ENCODE measurements around the gene ERICH6B.
"Not testable (repeated sequence)": the region's sequence is repeated elsewhere in the genome, so short reads cannot be mapped to it uniquely, and the experiment has no call there.

The ERICH6B gene

DNA sequence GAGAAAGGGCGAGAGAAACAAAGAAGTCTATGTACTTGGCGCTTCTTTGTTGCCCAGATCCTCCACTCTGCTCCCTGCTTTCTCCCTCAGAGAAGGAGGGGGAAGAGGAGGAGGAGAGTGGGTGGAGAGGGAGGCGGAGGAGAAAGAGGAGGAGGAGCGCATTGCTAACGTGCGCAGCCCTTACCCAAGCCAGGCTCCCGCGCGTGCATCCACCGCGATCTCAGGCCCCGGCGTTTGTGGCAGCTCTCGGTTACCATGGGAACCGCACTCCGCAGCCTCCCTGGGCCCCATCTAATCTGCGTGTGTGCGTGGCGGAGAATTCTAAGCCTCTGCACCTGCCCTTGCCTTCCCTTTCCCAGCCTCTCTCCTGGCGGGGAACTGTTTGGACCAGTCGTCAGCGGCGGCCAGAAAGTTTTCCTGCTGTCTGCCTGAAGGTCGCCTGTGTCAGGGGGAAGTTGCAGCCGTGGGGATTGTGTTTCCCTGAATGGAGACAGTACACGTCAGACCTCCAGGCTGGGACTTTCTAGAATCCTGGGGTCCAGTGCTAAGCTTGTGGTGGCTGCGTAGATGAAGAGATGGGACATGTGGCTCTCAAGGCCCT lies at the start of gene ERICH6B:
ERICH6B (minus strand) TSS at position 239 of the 601 bp plus-strand sequence. CDS start 18,734 bp downstream, outside the sequence.
- Histone ChIP-seq H3K9me3 (ENCODE audit: control insufficient read depth, insufficient read depth, low read depth, low read length) (no peaks in the 10 kb centered on the region), H3K36me3 (ENCODE audit: control insufficient read depth, insufficient read depth, low read length) (no peaks in the 10 kb centered on the region), H3K27me3 (ENCODE audit: control insufficient read depth, insufficient read depth, low read length) (peaks cover 24% of the 10 kb centered on the region), H3K27ac (ENCODE audit: low read depth, low read length) (no peak within 1 kb of the TSS), H3K4me1 (ENCODE audit: control insufficient read depth, insufficient read depth, low read length) (peaks cover 9% of the 10 kb centered on the region; the same call in 1 of the 2 replicates), H3K9ac (ENCODE audit: low read length) (no peak within 1 kb of the TSS), H3K4me3 (ENCODE audit: low read depth, low read length) (peak within 1 kb of the TSS; percentile 59)

GRCh38 chr13:45662903-45663302 lies 47.4 kb upstream of the ERICH6B start:
- H3K4me3 ChIP-seq (ENCODE audit: low read depth, low read length); H3K9me3 ChIP-seq (ENCODE audit: control insufficient read depth, insufficient read depth, low read depth, low read length); H3K36me3 ChIP-seq (ENCODE audit: control insufficient read depth, insufficient read depth, low read length); H3K9ac ChIP-seq (ENCODE audit: low read length); H3K4me1 ChIP-seq (ENCODE audit: control insufficient read depth, insufficient read depth, low read length); H3K27ac ChIP-seq (ENCODE audit: low read depth, low read length); H3K27me3 ChIP-seq (ENCODE audit: control insufficient read depth, insufficient read depth, low read length): not testable (repeated sequence)

DNA sequence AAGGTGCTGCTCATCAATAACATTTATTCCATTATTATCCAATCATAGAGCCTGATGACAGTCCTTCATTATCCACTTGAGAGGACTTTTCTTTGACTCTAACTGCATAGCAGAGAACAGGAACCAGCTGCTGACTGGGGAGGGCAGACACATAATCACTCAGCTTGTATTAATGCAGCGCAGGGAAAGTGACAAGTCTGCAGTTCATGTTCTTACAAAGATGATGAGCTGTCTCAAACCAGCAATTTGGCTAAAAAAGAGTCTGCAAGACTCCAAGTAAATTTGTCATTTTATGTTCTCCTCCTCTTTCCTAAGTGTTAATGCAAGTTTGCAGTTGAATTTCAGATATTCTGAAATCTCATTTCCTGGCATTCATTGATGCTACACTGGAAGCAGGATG lies 46.6 kb upstream of the ERICH6B start:
- Histone ChIP-seq H3K27me3 (ENCODE audit: control insufficient read depth, insufficient read depth, low read length) (no peaks in the 10 kb centered on the region), H3K36me3 (ENCODE audit: control insufficient read depth, insufficient read depth, low read length) (no peaks in the 10 kb centered on the region), H3K4me1 (ENCODE audit: control insufficient read depth, insufficient read depth, low read length) (no peaks in the 10 kb centered on the region), H3K27ac (ENCODE audit: low read depth, low read length) (no peak overlapping the region), H3K4me3 (ENCODE audit: low read depth, low read length) (no peak overlapping the region), H3K9me3 (ENCODE audit: control insufficient read depth, insufficient read depth, low read depth, low read length) (no peaks in the 10 kb centered on the region; the same call in 1 of the 2 replicates), H3K9ac (ENCODE audit: low read length) (no peak overlapping the region)

- not testable (repeated sequence) for H3K4me1 ChIP-seq (ENCODE audit: control insufficient read depth, insufficient read depth, low read length); H3K9ac ChIP-seq (ENCODE audit: low read length); H3K27ac ChIP-seq (ENCODE audit: low read depth, low read length); H3K4me3 ChIP-seq (ENCODE audit: low read depth, low read length); H3K27me3 ChIP-seq (ENCODE audit: control insufficient read depth, insufficient read depth, low read length); H3K9me3 ChIP-seq (ENCODE audit: control insufficient read depth, insufficient read depth, low read depth, low read length); H3K36me3 ChIP-seq (ENCODE audit: control insufficient read depth, insufficient read depth, low read length)
These were observed 44.9 kb upstream of the ERICH6B start for GRCh38 chr13:45660458-45660857.

- Histone ChIP-seq H3K27me3 (ENCODE audit: control insufficient read depth, insufficient read depth, low read length) (no peaks in the 10 kb centered on the region), H3K4me3 (ENCODE audit: low read depth, low read length) (no peak overlapping the region), H3K9me3 (ENCODE audit: control insufficient read depth, insufficient read depth, low read depth, low read length) (no peaks in the 10 kb centered on the region; the same call in 1 of the 2 replicates), H3K9ac (ENCODE audit: low read length) (no peak overlapping the region), H3K4me1 (ENCODE audit: control insufficient read depth, insufficient read depth, low read length) (no peaks in the 10 kb centered on the region), H3K27ac (ENCODE audit: low read depth, low read length) (no peak overlapping the region), H3K36me3 (ENCODE audit: control insufficient read depth, insufficient read depth, low read length) (no peaks in the 10 kb centered on the region)
These were observed 44.0 kb upstream of the ERICH6B start for GRCh38 chr13:45659536-45659935.

GRCh38 chr13:45658586-45659235 lies 43.2 kb upstream of the ERICH6B start:
- no peaks in the 10 kb centered on the region; the same call in 1 of the 2 replicates for H3K9me3 ChIP-seq (ENCODE audit: control insufficient read depth, insufficient read depth, low read depth, low read length)
- H3K4me1 ChIP-seq (ENCODE audit: control insufficient read depth, insufficient read depth, low read length): no peaks in the 10 kb centered on the region
- no peaks in the 10 kb centered on the region for H3K27me3 ChIP-seq (ENCODE audit: control insufficient read depth, insufficient read depth, low read length)
- H3K36me3 ChIP-seq (ENCODE audit: control insufficient read depth, insufficient read depth, low read length): no peaks in the 10 kb centered on the region
- H3K27ac ChIP-seq (ENCODE audit: low read depth, low read length): no peak overlapping the region
- no peak overlapping the region for H3K4me3 ChIP-seq (ENCODE audit: low read depth, low read length)
- H3K9ac ChIP-seq (ENCODE audit: low read length): no peak overlapping the region

DNA sequence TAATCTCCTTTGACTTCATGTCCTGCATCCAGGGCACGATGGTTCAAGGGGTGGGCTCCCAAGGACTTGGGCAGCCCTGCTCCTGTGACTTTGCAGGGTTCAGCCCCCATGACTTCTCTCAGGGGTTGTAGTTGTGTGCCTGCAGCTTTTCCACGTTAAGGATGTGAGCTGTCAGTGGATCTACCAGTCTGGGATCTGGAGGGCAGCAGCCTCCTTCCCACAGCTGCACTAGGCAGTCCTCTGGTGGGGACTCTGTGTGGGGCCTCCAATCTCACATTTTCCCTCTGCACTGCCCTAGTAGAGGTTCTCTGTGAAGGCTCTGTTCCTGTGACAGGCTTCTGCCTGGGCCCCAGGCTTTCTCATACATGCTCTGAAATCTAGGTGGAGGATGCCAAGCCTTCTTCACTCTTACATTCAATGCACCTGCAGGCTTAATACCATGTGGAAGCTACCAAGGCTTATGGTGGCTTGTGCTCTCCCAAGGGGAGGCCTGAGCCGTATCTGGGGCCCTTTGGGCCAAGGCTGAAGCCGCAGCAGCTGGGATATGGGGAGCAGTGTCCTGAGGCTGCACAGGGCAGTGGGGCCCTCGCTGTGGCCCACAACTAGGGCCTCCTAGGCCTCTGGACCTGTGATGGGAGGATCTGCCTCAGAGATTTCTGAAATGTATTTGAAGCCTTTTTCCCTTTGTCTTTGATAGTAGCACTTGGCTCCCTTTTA lies 39.3 kb upstream of the ERICH6B start:
- Histone ChIP-seq H3K4me3 (ENCODE audit: low read depth, low read length) (no peak overlapping the region), H3K27ac (ENCODE audit: low read depth, low read length) (no peak overlapping the region), H3K9ac (ENCODE audit: low read length) (no peak overlapping the region), H3K9me3 (ENCODE audit: control insufficient read depth, insufficient read depth, low read depth, low read length) (no peaks in the 10 kb centered on the region; the same call in 1 of the 2 replicates), H3K27me3 (ENCODE audit: control insufficient read depth, insufficient read depth, low read length) (no peaks in the 10 kb centered on the region), H3K36me3 (ENCODE audit: control insufficient read depth, insufficient read depth, low read length) (no peaks in the 10 kb centered on the region), H3K4me1 (ENCODE audit: control insufficient read depth, insufficient read depth, low read length) (no peaks in the 10 kb centered on the region)

DNA sequence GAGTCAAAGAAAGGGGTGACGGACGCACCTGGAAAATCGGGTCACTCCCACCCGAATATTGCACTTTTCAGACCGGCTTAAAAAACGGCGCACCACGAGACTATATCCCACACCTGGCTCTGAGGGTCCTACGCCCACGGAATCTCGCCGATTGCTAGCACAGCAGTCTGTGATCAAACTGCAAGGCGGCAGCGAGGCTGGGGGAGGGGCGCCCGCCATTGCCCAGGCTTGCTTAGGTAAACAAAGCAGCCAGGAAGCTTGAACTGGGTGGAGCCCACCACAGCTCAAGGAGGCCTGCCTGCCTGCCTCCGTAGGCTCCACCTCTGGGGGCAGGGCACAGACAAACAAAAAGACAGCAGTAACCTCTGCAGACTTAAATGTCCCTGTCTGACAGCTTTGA lies 29.7 kb upstream of the ERICH6B start:
- peak overlapping the region; percentile 29; the same call in 1 of the 2 replicates for H3K4me3 ChIP-seq (ENCODE audit: low read depth, low read length)
- not testable (repeated sequence) for H3K4me1 ChIP-seq (ENCODE audit: control insufficient read depth, insufficient read depth, low read length); H3K27me3 ChIP-seq (ENCODE audit: control insufficient read depth, insufficient read depth, low read length); H3K36me3 ChIP-seq (ENCODE audit: control insufficient read depth, insufficient read depth, low read length)
- H3K9me3 ChIP-seq (ENCODE audit: control insufficient read depth, insufficient read depth, low read depth, low read length): peaks cover 33% of the 10 kb centered on the region
- H3K27ac ChIP-seq (ENCODE audit: low read depth, low read length): 0 out of 2 replicates have a peak overlapping the region, but pooled peaks have one; percentile 41
- peak overlapping the region; percentile 33 for H3K9ac ChIP-seq (ENCODE audit: low read length)

GRCh38 chr13:45642159-45642558 lies 26.6 kb upstream of the ERICH6B start:
- peaks cover 38% of the 10 kb centered on the region for H3K9me3 ChIP-seq (ENCODE audit: control insufficient read depth, insufficient read depth, low read depth, low read length)
- not testable (repeated sequence) for H3K4me1 ChIP-seq (ENCODE audit: control insufficient read depth, insufficient read depth, low read length); H3K9ac ChIP-seq (ENCODE audit: low read length); H3K27me3 ChIP-seq (ENCODE audit: control insufficient read depth, insufficient read depth, low read length); H3K27ac ChIP-seq (ENCODE audit: low read depth, low read length); H3K36me3 ChIP-seq (ENCODE audit: control insufficient read depth, insufficient read depth, low read length); H3K4me3 ChIP-seq (ENCODE audit: low read depth, low read length)

DNA sequence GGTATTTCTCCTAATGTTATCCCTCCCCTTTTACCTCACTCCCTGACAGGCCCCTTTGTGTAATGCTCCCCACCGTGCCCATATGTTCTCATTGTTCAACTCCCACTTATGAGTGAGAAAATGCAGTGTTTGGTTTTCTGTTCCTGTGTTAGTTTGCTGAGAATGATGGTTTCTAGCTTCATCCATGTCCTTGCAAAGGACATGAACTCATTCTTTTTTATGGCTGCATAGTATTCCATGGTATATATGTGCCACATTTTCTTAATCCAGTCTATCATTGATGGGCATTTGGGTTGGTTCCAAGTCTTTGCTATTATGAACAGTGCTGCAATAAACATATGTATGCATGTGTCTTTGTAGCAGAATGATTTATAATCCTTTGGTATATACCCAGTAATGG lies 19.8 kb upstream of the ERICH6B start:
- H3K27ac ChIP-seq (ENCODE audit: low read depth, low read length); H3K9ac ChIP-seq (ENCODE audit: low read length); H3K4me3 ChIP-seq (ENCODE audit: low read depth, low read length); H3K27me3 ChIP-seq (ENCODE audit: control insufficient read depth, insufficient read depth, low read length); H3K9me3 ChIP-seq (ENCODE audit: control insufficient read depth, insufficient read depth, low read depth, low read length); H3K36me3 ChIP-seq (ENCODE audit: control insufficient read depth, insufficient read depth, low read length); H3K4me1 ChIP-seq (ENCODE audit: control insufficient read depth, insufficient read depth, low read length): not testable (repeated sequence)

DNA sequence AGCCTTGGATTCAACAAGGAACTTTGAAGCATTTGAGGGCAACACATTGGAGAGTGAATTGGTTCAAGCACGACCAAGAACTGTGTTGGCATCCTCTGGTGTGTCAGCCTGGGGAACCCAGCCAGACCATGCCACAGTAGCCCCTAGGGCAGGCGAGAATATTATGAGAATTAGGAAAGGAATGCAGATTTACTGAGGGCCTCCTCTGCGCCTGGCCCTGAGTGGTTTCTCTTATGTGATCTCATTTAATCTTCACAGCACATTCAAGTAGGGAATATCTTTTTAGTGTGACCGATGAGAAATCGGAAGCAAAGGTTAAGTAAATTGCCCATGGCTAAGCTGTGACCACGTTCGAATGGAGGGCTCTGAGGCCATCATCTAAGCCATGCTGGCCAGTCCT lies 15.3 kb upstream of the ERICH6B start:
- no peaks in the 10 kb centered on the region for H3K9me3 ChIP-seq (ENCODE audit: control insufficient read depth, insufficient read depth, low read depth, low read length)
- H3K4me1 ChIP-seq (ENCODE audit: control insufficient read depth, insufficient read depth, low read length): peaks cover 22% of the 10 kb centered on the region
- no peaks in the 10 kb centered on the region for H3K36me3 ChIP-seq (ENCODE audit: control insufficient read depth, insufficient read depth, low read length)
- no peak overlapping the region for H3K4me3 ChIP-seq (ENCODE audit: low read depth, low read length)
- no peak overlapping the region for H3K9ac ChIP-seq (ENCODE audit: low read length)
- H3K27ac ChIP-seq (ENCODE audit: low read depth, low read length): no peak overlapping the region
- no peaks in the 10 kb centered on the region for H3K27me3 ChIP-seq (ENCODE audit: control insufficient read depth, insufficient read depth, low read length)
